GM06990 (cell line): ENCODE measurements around the gene TMEM236.

Source experiments
- DNase-seq: peaks from one replicate; pipeline ENCODE4 v3.0.0-alpha.2; 2011; ENCODE audit not compliant: insufficient read length; ENCODE audit errors: extremely low read depth
- H3K27me3 ChIP-seq: replicated peaks from 2 replicates; pipeline ENCODE4 v1.6.0; 2011; ENCODE audit warnings: low read length; ENCODE audit not compliant: control insufficient read depth, insufficient read depth
- H3K36me3 ChIP-seq: 2 replicates; pipeline ENCODE4 v1.5.1; 2011; ENCODE audit warnings: low read length; ENCODE audit not compliant: control insufficient read depth, insufficient read depth
- H3K4me3 ChIP-seq: replicated peaks from 2 replicates; pipeline ENCODE4 v1.5.1; 2011; ENCODE audit warnings: low read depth, mild to moderate bottlenecking, control low read depth, low read length
- TF ChIP-seq, protein P1 (sequence below): IDR thresholded peaks from 2 replicates; pipeline ENCODE4 v1.5.1; 2011; ENCODE audit warnings: low read length, control low read depth, mild to moderate bottlenecking, inconsistent platforms; ENCODE audit not compliant: insufficient read depth, poor library complexity, severe bottlenecking

TMEM236 gene, protein sequence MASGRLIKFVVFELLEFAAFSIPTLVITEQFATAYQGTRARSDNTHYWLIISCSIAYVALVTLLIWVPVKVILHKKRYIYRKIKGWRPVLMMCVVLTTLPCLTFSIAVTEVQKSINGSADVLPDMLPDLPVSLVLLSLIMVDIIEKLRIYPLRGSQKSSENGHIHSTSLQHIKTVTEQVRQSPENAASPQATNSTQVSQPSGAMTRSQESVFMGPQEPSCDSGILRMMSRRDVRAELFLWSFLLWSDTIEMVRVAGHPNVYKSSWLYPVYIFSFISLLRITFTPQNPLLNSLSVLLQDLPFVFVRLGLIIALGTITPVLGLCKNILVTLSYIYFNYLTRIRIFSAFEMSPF

DNA sequence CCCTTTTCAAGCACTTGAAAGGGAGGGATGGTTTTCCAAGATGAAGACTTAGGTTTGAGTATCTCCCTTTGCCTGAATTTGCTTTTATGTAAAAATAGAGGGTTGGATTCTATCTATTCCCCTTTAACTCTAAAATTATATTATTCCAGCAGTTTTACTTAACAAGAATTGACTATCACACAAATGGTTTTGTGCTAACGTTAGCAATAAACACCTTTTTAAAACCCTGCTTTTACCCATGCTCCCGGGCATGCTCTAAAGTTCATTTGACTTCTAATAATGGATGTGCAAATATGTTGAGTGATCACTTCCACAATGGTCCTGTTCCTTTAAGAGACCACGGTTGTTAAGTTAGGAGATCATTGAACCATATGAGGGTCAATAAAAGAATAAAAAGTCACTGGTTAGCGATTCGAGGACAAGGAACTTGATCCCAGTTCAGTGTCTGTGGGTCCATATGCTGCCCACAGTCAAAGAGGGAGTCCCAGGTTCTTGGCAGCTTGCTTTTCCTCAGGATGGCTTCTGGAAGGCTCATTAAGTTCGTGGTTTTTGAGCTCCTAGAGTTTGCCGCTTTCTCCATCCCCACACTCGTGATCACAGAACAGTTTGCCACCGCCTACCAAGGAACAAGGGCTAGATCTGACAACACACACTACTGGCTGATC lies at the start of gene TMEM236:
TSS of gene TMEM236 (plus strand) at position 421 of the 665 bp plus-strand sequence. CDS start at position 516, 95 bp downstream.
- Histone ChIP-seq H3K36me3 (no peaks in the 10 kb centered on the region), H3K27me3 (no peaks in the 10 kb centered on the region; the same call in 1 of the 2 replicates), H3K4me3 (no peak within 1 kb of the TSS)
- no peak for DNase-seq
- TF ChIP-seq, protein P1, sequence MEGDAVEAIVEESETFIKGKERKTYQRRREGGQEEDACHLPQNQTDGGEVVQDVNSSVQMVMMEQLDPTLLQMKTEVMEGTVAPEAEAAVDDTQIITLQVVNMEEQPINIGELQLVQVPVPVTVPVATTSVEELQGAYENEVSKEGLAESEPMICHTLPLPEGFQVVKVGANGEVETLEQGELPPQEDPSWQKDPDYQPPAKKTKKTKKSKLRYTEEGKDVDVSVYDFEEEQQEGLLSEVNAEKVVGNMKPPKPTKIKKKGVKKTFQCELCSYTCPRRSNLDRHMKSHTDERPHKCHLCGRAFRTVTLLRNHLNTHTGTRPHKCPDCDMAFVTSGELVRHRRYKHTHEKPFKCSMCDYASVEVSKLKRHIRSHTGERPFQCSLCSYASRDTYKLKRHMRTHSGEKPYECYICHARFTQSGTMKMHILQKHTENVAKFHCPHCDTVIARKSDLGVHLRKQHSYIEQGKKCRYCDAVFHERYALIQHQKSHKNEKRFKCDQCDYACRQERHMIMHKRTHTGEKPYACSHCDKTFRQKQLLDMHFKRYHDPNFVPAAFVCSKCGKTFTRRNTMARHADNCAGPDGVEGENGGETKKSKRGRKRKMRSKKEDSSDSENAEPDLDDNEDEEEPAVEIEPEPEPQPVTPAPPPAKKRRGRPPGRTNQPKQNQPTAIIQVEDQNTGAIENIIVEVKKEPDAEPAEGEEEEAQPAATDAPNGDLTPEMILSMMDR, result no peak

DNA sequence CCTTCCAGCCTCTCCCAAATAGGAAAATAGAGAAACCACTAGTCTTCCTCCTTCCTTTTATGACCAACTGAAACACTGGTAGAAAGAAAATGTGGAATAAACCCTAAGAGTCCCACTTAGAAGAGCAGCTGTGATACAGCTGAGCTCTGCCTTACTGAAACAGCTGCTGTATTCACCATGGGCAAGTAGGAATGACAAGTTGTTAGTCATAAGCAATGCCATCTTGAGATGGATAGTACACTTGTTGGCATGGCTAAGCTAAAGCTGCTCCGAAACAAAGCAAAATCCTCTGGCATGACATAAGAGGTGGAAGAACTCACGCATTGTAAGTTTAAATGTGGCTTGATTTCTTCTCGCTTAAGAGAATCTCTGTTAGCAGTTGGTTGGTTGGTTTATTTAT lies 48.3 kb upstream of the TMEM236 start:
- Histone ChIP-seq H3K27me3 (no peaks in the 10 kb centered on the region), H3K4me3 (no peak overlapping the region), H3K36me3 (peaks cover under 1% of the 10 kb centered on the region)
- no peak for DNase-seq
- TF ChIP-seq, protein P1, result no peak

DNA sequence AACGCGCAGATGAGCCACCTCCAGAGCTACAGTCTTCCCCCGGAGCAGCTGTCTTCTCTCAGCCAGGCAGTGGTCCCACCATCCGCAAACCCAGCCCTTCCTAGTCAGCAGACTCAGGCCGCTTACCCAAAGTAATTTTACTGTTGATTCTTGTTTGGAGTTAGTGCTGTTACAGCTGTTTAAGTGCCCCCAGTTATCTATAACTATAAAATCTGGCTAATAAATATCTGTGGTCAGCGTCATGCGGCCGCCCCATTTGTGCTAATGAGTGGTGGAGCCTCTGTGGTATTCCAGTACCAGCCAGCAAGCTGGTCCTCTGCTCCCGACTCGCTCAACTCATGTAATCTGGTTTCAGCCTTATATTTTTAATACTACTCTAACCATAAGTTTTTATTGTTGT lies 43.2 kb upstream of the TMEM236 start:
- TF ChIP-seq, protein P1, result no peak
- Histone ChIP-seq H3K27me3 (no peaks in the 10 kb centered on the region), H3K4me3 (no peak overlapping the region), H3K36me3 (peaks cover 8% of the 10 kb centered on the region)
- DNase-seq, result no peak

DNA sequence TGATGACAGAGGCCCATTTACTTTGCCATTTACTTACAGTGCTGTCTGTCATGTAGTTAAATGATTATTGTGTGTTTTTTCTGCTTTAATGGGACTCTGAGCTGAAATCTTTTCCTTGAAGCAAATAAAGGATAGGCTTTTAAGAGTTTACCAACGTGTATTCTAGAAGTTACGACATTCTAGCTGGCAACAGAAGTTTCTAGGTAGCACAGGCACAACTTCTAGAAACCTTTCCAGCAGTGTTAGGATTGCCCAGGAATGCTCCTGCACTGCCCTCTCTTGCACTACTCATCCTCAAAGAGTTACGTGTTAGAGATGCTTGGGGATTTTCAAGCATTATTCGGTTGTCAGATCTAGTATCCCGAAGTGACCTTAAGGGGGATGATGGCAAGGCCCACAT lies 42.5 kb upstream of the TMEM236 start:
- DNase-seq, result no peak
- no peak overlapping the region for H3K4me3 ChIP-seq
- TF ChIP-seq, protein P1, result no peak
- H3K36me3 ChIP-seq, result peaks cover 8% of the 10 kb centered on the region
- no peaks in the 10 kb centered on the region for H3K27me3 ChIP-seq

DNA sequence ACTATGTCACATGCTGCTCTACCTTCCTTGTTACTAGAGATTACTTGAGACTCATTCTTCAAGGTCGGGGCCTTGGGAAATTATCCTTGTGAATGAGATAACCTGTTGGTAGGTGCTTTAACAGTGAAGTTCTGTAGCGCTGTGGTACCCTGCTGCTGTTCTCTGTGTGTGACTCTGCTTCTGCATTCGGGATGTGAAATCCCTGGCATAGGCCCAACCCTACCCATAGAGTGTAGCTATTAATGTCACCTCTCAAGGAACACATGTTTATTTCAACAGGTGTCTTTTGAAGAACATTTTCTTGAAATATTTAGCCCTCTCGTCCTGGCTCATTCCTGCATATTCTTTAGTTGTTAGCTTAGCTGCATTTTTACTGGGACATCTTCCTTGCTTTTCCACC lies 41.8 kb upstream of the TMEM236 start:
- TF ChIP-seq, protein P1, result no peak
- Histone ChIP-seq H3K36me3 (peaks cover 8% of the 10 kb centered on the region), H3K4me3 (no peak overlapping the region), H3K27me3 (no peaks in the 10 kb centered on the region)
- DNase-seq, result no peak
